Neural cell (in vitro differentiated cells): ENCODE data around the gene ADGRL3. TPM values are rescaled to one million over a fixed set of nuclear protein-coding genes. Genes with fewer than 3 reads are reported as not detected.

Experiments used
- H2AFZ ChIP-seq: fragments of 200-600, 300-800 bp; sonication (generic), shearing (Covaris generic); 2 replicates; pipeline ENCODE4 v1.6.0; 2014; ENCODE audit warnings: low read depth, mild to moderate bottlenecking, antibody characterized with exemption, low read length, moderate library complexity
- H3F3A ChIP-seq: fragments of 200-600 bp; shearing (Covaris generic); 2 replicates; pipeline ENCODE4 v1.6.1; 2016; ENCODE audit warnings: mild to moderate bottlenecking, moderate library complexity, mixed read lengths, antibody characterized with exemption, low read length; ENCODE audit not compliant: insufficient read depth, poor library complexity, severe bottlenecking
- H3K27ac ChIP-seq: fragments of 200-600, 300-800 bp; sonication (generic), shearing (Covaris generic); 2 replicates; pipeline ENCODE4 v1.5.1; 2014; ENCODE audit warnings: mild to moderate bottlenecking, low read length, moderate library complexity
- H3K27me3 ChIP-seq: fragments of 300-800, 200-600 bp; sonication (generic), shearing (Covaris generic); 2 replicates; pipeline ENCODE4 v1.6.0; 2014; ENCODE audit warnings: mild to moderate bottlenecking, low read depth, low read length, moderate library complexity; ENCODE audit not compliant: insufficient read depth
- H3K36me3 ChIP-seq: fragments of 300-800, 200-600 bp; sonication (generic), shearing (Covaris generic); 2 replicates; pipeline ENCODE4 v1.5.1; 2014; ENCODE audit warnings: mild to moderate bottlenecking, antibody characterized with exemption, low read length, moderate library complexity; ENCODE audit not compliant: insufficient read depth
- H3K4me2 ChIP-seq: fragments of 300-800, 200-600 bp; sonication (generic), shearing (Covaris generic); 2 replicates; pipeline ENCODE4 v1.6.0; 2014; ENCODE audit warnings: mild to moderate bottlenecking, low read length
- H3K4me3 ChIP-seq: fragments of 300-800, 200-600 bp; sonication (generic), shearing (Covaris generic); 2 replicates; pipeline ENCODE4 v1.5.1; 2014; ENCODE audit warnings: mild to moderate bottlenecking, low read length, moderate library complexity
- H3K79me2 ChIP-seq: fragments of 200-600 bp; shearing (Covaris generic); replicated peaks from 2 replicates; pipeline ENCODE4 v1.6.0; 2014; ENCODE audit warnings: mild to moderate bottlenecking, low read length, moderate library complexity; ENCODE audit not compliant: insufficient read depth
- H3K9ac ChIP-seq: fragments of 300-800, 200-600 bp; sonication (generic), shearing (Covaris generic); 2 replicates; pipeline ENCODE4 v1.6.1; 2016; ENCODE audit warnings: mild to moderate bottlenecking, low read length, mixed read lengths
- H3K9me2 ChIP-seq: fragments of 200-600 bp; shearing (Covaris generic); 2 replicates; pipeline ENCODE4 v1.6.1; 2016; ENCODE audit warnings: mild to moderate bottlenecking, low read length, mixed read lengths; ENCODE audit not compliant: insufficient read depth
- H3K9me3 ChIP-seq: fragments of 200-600, 300-800 bp; sonication (generic), shearing (Covaris generic); 2 replicates; pipeline ENCODE4 v1.6.1; 2016; ENCODE audit warnings: mild to moderate bottlenecking, mixed run types, low read length, moderate library complexity, mixed read lengths
- H4K20me1 ChIP-seq: fragments of 200-600 bp; shearing (Covaris generic); 2 replicates; pipeline ENCODE4 v1.6.1; 2016; ENCODE audit warnings: mild to moderate bottlenecking, mixed run types; ENCODE audit not compliant: insufficient read depth
- EP300 ChIP-seq: fragments of 450-650 bp; conservative IDR thresholded peaks from 2 replicates; pipeline ENCODE4 v1.6.1; 2014; ENCODE audit warnings: antibody characterized with exemption, mild to moderate bottlenecking, moderate library complexity; ENCODE audit not compliant: poor library complexity, severe bottlenecking
- EZH2 ChIP-seq: fragments of 200-600, 300-800 bp; shearing (Covaris generic), sonication (generic); IDR thresholded peaks from 2 replicates; pipeline ENCODE4 v1.6.1; 2014; ENCODE audit warnings: antibody characterized with exemption, low read length, borderline replicate concordance, mild to moderate bottlenecking; ENCODE audit not compliant: insufficient read depth, poor library complexity, severe bottlenecking
- MXI1 ChIP-seq: fragments of 450-650 bp; conservative IDR thresholded peaks from 2 replicates; pipeline ENCODE4 v1.6.1; 2014; ENCODE audit warnings: antibody characterized with exemption, mild to moderate bottlenecking; ENCODE audit not compliant: poor library complexity, severe bottlenecking
- POLR2AphosphoS5 ChIP-seq: IDR thresholded peaks from 2 replicates; pipeline ENCODE4 v1.6.1; 2012
- RAD21 ChIP-seq: fragments of 450-650 bp; conservative IDR thresholded peaks from 2 replicates; pipeline ENCODE4 v1.6.1; 2014; ENCODE audit warnings: antibody characterized with exemption, mild to moderate bottlenecking, moderate library complexity
- SMC3 ChIP-seq: fragments of 450-650 bp; conservative IDR thresholded peaks from 2 replicates; pipeline ENCODE4 v1.6.1; 2014; ENCODE audit warnings: antibody characterized with exemption, mild to moderate bottlenecking, moderate library complexity; ENCODE audit not compliant: poor library complexity
- TAF1 ChIP-seq: IDR thresholded peaks from 2 replicates; pipeline ENCODE4 v1.6.1; 2012; ENCODE audit warnings: low read depth
- polyA plus RNA-seq: library from polyadenylated mRNA; depleted of rRNA; stranded (reverse); fragments of >200 nt; gene quantifications from 2 replicates; pipeline ENCODE4 v1.2.3, GENCODE V29; 2014
- TF ChIP-seq, protein P1 (sequence below): fragments of 450-650 bp; IDR thresholded peaks from 2 replicates; pipeline ENCODE4 v1.5.1; 2014; ENCODE audit warnings: antibody characterized with exemption, mild to moderate bottlenecking, moderate library complexity; ENCODE audit not compliant: poor library complexity, severe bottlenecking
- TF ChIP-seq, protein P2 (sequence below): IDR thresholded peaks from 2 replicates; pipeline ENCODE4 v1.6.1; 2012; ENCODE audit warnings: borderline replicate concordance

ADGRL3 gene
- polyA plus RNA-seq, 1 donor from 2014 or later, result 99.4 TPM

DNA sequence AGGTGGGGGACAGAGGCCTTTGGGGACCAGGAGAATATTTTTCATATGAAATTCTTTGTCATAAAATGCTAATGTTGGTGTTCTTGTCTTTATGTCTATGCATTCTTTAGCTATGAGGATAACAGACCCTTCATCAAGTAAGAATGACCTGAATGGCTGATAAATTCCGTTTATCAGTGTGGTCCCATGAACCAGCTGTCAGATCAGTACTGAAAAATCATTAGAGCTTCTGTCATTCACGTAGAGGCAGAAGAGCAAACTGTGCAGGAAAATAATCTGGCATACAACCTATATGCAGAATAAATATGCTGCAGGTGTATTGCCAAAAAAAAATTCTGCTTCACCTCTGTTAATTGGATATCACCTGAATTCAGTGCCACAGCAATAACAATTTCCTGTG lies 828.6 kb downstream of the ADGRL3 start:
- Histone ChIP-seq H3K9me2 (no peaks in the 10 kb centered on the region), H3K4me2 (peak overlapping the region; percentile 52), H4K20me1 (no peaks in the 10 kb centered on the region)

DNA sequence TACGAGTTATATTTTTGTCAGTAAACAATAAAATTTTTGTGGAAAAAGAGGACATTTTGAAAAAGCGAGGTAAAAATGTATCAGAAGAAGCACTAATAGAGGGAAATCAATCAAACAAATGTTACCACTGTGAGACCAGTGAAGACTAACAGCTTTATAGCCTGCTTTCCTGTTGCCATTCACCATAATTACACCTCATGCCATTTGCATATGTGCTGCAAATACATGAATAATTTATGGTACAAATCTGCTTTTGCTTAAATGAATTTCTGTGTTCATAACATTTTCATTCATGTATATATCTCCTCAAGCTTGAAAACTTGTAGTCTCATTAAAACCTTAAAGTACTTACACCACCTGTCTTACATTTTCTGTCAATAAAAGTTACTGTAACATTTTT lies 830.8 kb downstream of the ADGRL3 start:
- no peaks in the 10 kb centered on the region for H4K20me1 ChIP-seq
- no peaks in the 10 kb centered on the region for H3K27me3 ChIP-seq
- no peaks in the 10 kb centered on the region for H3K9me2 ChIP-seq
- no peaks in the 10 kb centered on the region for H3K36me3 ChIP-seq
- H3K4me3 ChIP-seq, result no peak overlapping the region
- no peak overlapping the region for H3K4me2 ChIP-seq
- no peak overlapping the region for H3K9ac ChIP-seq
- no peak overlapping the region for H3K27ac ChIP-seq
- H3K9me3 ChIP-seq, result no peaks in the 10 kb centered on the region
- no peak overlapping the region for H2AFZ ChIP-seq
- TF ChIP-seq, protein P1, sequence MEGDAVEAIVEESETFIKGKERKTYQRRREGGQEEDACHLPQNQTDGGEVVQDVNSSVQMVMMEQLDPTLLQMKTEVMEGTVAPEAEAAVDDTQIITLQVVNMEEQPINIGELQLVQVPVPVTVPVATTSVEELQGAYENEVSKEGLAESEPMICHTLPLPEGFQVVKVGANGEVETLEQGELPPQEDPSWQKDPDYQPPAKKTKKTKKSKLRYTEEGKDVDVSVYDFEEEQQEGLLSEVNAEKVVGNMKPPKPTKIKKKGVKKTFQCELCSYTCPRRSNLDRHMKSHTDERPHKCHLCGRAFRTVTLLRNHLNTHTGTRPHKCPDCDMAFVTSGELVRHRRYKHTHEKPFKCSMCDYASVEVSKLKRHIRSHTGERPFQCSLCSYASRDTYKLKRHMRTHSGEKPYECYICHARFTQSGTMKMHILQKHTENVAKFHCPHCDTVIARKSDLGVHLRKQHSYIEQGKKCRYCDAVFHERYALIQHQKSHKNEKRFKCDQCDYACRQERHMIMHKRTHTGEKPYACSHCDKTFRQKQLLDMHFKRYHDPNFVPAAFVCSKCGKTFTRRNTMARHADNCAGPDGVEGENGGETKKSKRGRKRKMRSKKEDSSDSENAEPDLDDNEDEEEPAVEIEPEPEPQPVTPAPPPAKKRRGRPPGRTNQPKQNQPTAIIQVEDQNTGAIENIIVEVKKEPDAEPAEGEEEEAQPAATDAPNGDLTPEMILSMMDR, result no peak
- no peak for TF ChIP-seq EZH2
- no peak for TF ChIP-seq POLR2AphosphoS5
- TF ChIP-seq SMC3, result no peak
- TF ChIP-seq, protein P2, sequence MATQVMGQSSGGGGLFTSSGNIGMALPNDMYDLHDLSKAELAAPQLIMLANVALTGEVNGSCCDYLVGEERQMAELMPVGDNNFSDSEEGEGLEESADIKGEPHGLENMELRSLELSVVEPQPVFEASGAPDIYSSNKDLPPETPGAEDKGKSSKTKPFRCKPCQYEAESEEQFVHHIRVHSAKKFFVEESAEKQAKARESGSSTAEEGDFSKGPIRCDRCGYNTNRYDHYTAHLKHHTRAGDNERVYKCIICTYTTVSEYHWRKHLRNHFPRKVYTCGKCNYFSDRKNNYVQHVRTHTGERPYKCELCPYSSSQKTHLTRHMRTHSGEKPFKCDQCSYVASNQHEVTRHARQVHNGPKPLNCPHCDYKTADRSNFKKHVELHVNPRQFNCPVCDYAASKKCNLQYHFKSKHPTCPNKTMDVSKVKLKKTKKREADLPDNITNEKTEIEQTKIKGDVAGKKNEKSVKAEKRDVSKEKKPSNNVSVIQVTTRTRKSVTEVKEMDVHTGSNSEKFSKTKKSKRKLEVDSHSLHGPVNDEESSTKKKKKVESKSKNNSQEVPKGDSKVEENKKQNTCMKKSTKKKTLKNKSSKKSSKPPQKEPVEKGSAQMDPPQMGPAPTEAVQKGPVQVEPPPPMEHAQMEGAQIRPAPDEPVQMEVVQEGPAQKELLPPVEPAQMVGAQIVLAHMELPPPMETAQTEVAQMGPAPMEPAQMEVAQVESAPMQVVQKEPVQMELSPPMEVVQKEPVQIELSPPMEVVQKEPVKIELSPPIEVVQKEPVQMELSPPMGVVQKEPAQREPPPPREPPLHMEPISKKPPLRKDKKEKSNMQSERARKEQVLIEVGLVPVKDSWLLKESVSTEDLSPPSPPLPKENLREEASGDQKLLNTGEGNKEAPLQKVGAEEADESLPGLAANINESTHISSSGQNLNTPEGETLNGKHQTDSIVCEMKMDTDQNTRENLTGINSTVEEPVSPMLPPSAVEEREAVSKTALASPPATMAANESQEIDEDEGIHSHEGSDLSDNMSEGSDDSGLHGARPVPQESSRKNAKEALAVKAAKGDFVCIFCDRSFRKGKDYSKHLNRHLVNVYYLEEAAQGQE, result no peak
- no peak for TF ChIP-seq TAF1
- TF ChIP-seq RAD21, result no peak
- TF ChIP-seq EP300, result no peak
- no peak for TF ChIP-seq MXI1
- H3F3A ChIP-seq, result no peaks in the 10 kb centered on the region
- no peaks in the 10 kb centered on the region for H3K79me2 ChIP-seq

More for the DNA sequence above, 828.6 kb downstream of the ADGRL3 start:
- Histone ChIP-seq H3K9ac (peak overlapping the region; percentile 17), H3K36me3 (no peaks in the 10 kb centered on the region), H3K79me2 (no peaks in the 10 kb centered on the region), H3K27ac (peak overlapping the region; percentile 71), H3F3A (no peaks in the 10 kb centered on the region), H3K9me3 (no peaks in the 10 kb centered on the region), H3K4me3 (peak overlapping the region; percentile 32), H3K27me3 (no peaks in the 10 kb centered on the region), H2AFZ (no peak overlapping the region)
- TF ChIP-seq POLR2AphosphoS5 (peak; percentile 51), EP300 (peak; percentile 62), MXI1 (no peak)
- TF ChIP-seq, protein P1, result no peak
- TF ChIP-seq, protein P2, result no peak
